DND-41 (cell line): ENCODE results near the gene CYP2F1.

ENCODE experiments used
- ATAC-seq: fragments of 200-7000 bp; cut with Tn5 transposase; 3 replicates; pipeline ENCODE4 v1.9.1; 2021; ENCODE audit warnings: low read depth; ENCODE audit not compliant: insufficient read depth
- DNase-seq: peaks from one replicate; pipeline ENCODE4 v3.0.0-alpha.2; 2020
- H2AFZ ChIP-seq: 2 replicates; pipeline ENCODE4 v1.6.0; 2012; ENCODE audit warnings: low read depth, low read length
- H3K27ac ChIP-seq: 2 replicates; pipeline ENCODE4 v1.5.1; 2012; ENCODE audit warnings: low read length, inconsistent platforms
- H3K27me3 ChIP-seq: fragments of 200-600 bp; sonication (generic); 2 replicates; pipeline ENCODE4 v1.6.0; 2012; ENCODE audit warnings: low read length, mild to moderate bottlenecking, inconsistent platforms; ENCODE audit not compliant: insufficient read depth, poor library complexity
- H3K36me3 ChIP-seq: 2 replicates; pipeline ENCODE4 v1.5.1; 2012; ENCODE audit warnings: low read length, inconsistent platforms; ENCODE audit not compliant: insufficient read depth
- H3K4me1 ChIP-seq: 2 replicates; pipeline ENCODE4 v1.5.1; 2012; ENCODE audit warnings: mild to moderate bottlenecking, low read length; ENCODE audit not compliant: insufficient read depth
- H3K4me2 ChIP-seq: 2 replicates; pipeline ENCODE4 v1.6.0; 2012; ENCODE audit warnings: mild to moderate bottlenecking, moderate library complexity, low read length, inconsistent platforms; ENCODE audit not compliant: insufficient read depth
- H3K4me3 ChIP-seq, 2 experiments: fragments of 200-600 bp in 1 of 2; shearing (Covaris generic) in 1 of 2; 2 replicates each; pipeline ENCODE4 v1.5.1; 2012 to 2016; ENCODE audit warnings: inconsistent platforms in 2 of 2, low read length in 2 of 2, mild to moderate bottlenecking in 2 of 2, low read depth in 1 of 2, moderate library complexity in 1 of 2
- H3K79me2 ChIP-seq: 2 replicates; pipeline ENCODE4 v1.6.0; 2012; ENCODE audit warnings: low read length, inconsistent platforms; ENCODE audit not compliant: insufficient read depth
- H3K9ac ChIP-seq: 2 replicates; pipeline ENCODE4 v1.6.0; 2012; ENCODE audit warnings: low read depth, mild to moderate bottlenecking, inconsistent platforms, low read length, moderate library complexity
- H3K9me3 ChIP-seq: 2 replicates; pipeline ENCODE4 v1.5.1; 2012; ENCODE audit warnings: low read length, moderate library complexity, mild to moderate bottlenecking, inconsistent platforms; ENCODE audit not compliant: insufficient read depth, severe bottlenecking
- H4K20me1 ChIP-seq: 2 replicates; pipeline ENCODE4 v1.6.0; 2012; ENCODE audit warnings: low read length; ENCODE audit not compliant: insufficient read depth
- EZH2 ChIP-seq: IDR thresholded peaks from 3 replicates; pipeline ENCODE4 v1.6.1; 2012; ENCODE audit warnings: borderline replicate concordance, low read depth, mild to moderate bottlenecking, moderate library complexity, low read length, inconsistent platforms; ENCODE audit not compliant: severe bottlenecking
- TF ChIP-seq, protein P1 (sequence below): IDR thresholded peaks from 2 replicates; pipeline ENCODE4 v1.5.1; 2012; ENCODE audit warnings: borderline replicate concordance, low read length, moderate library complexity, mild to moderate bottlenecking; ENCODE audit not compliant: poor library complexity, severe bottlenecking; ENCODE audit errors: extremely low read depth

The CYP2F1 gene

DNA sequence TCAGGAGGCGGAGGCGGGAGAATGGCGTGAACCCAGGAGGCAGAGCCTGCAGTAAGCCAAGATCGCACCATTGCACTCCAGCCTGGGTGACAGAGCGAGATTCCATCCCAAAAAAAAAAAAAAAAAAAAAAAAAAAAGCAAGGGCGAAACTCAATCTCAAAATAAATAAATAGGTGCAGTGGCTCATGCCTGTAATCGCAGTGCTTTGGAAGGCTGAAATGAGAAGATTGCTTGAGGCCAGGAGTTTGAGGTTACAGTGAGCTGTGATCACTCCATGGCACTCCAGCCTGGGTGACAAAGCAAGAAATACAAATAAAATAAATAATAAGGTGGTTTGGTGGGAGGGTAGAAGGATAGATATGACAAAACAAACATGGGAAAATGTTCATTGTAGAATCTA, 39.8 kb downstream of the CYP2F1 start:
- no peaks in the 10 kb centered on the region for H3K9me3 ChIP-seq
- no peaks in the 10 kb centered on the region for H3K27me3 ChIP-seq
- H3K27ac ChIP-seq, result no peak overlapping the region
- H3K4me3 ChIP-seq, result no peak overlapping the region
- no peaks in the 10 kb centered on the region for H3K4me1 ChIP-seq
- TF ChIP-seq, protein P1, sequence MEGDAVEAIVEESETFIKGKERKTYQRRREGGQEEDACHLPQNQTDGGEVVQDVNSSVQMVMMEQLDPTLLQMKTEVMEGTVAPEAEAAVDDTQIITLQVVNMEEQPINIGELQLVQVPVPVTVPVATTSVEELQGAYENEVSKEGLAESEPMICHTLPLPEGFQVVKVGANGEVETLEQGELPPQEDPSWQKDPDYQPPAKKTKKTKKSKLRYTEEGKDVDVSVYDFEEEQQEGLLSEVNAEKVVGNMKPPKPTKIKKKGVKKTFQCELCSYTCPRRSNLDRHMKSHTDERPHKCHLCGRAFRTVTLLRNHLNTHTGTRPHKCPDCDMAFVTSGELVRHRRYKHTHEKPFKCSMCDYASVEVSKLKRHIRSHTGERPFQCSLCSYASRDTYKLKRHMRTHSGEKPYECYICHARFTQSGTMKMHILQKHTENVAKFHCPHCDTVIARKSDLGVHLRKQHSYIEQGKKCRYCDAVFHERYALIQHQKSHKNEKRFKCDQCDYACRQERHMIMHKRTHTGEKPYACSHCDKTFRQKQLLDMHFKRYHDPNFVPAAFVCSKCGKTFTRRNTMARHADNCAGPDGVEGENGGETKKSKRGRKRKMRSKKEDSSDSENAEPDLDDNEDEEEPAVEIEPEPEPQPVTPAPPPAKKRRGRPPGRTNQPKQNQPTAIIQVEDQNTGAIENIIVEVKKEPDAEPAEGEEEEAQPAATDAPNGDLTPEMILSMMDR, result no peak
- TF ChIP-seq EZH2, result no peak
- H3K36me3 ChIP-seq, result no peaks in the 10 kb centered on the region
- ATAC-seq, result no peak
- no peak overlapping the region for H3K9ac ChIP-seq
- H3K4me2 ChIP-seq, result no peak overlapping the region
- DNase-seq, result no peak
- no peak overlapping the region for H2AFZ ChIP-seq
- H3K79me2 ChIP-seq, result no peaks in the 10 kb centered on the region
- H4K20me1 ChIP-seq, result no peaks in the 10 kb centered on the region

DNA sequence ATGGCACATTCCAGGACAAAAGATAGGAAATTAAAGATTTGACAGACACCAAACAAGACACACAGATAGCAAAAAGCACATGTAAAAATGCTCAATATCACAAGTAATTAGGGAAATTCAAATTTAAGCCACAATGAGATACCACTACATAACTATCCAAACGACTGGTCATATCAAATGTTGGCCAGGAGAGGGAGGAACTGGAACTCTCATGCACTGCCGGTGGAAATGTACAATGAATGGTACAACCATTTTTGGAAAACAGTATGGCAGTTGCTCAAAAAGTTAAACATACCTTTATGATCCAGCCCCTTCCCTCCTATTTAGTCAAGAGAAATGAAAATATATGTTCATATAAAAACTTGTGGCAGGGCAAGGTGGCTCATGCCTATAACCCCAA, 42.0 kb downstream of the CYP2F1 start:
- H3K27me3 ChIP-seq, result no peaks in the 10 kb centered on the region
- DNase-seq (no peak), ATAC-seq (no peak)
- H3K4me1 ChIP-seq, result no peaks in the 10 kb centered on the region
- no peak overlapping the region for H3K27ac ChIP-seq
- TF ChIP-seq, protein P1, result no peak
- no peak for TF ChIP-seq EZH2
- H3K9ac ChIP-seq, result no peak overlapping the region
- no peaks in the 10 kb centered on the region for H3K36me3 ChIP-seq
- no peaks in the 10 kb centered on the region for H3K79me2 ChIP-seq
- H4K20me1 ChIP-seq, result no peaks in the 10 kb centered on the region
- no peak overlapping the region for H3K4me2 ChIP-seq
- H2AFZ ChIP-seq, result no peak overlapping the region
- H3K9me3 ChIP-seq, result no peaks in the 10 kb centered on the region
- no peak overlapping the region for H3K4me3 ChIP-seq

DNA sequence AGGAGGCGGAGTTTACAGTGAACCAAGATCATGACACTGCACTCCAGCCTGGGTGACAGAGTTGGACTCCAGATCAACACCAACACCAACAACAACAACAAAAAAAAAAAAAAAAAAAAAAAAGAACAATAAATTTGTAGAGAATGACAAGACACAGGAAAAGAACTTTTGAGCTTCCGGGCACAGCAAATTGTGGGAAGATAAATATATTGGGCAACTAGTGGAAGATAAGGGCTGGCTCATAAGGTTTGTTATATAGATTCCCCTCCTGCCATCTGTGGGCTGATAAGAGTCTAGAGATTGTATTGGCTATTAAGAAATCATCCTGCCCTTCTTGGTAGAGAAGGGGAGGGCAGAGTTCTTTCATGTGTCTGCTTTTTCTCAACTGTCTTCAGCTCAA, 45.6 kb downstream of the CYP2F1 start:
- ATAC-seq, result no peak
- TF ChIP-seq, protein P1, result no peak
- TF ChIP-seq EZH2, result no peak
- Histone ChIP-seq H3K27ac (no peak overlapping the region), H3K4me1 (no peaks in the 10 kb centered on the region), H4K20me1 (no peaks in the 10 kb centered on the region), H3K9ac (no peak overlapping the region), H3K4me2 (no peak overlapping the region), H3K4me3 (no peak overlapping the region), H3K27me3 (no peaks in the 10 kb centered on the region), H2AFZ (no peak overlapping the region), H3K36me3 (no peaks in the 10 kb centered on the region), H3K9me3 (no peaks in the 10 kb centered on the region), H3K79me2 (no peaks in the 10 kb centered on the region)
- no peak for DNase-seq

DNA sequence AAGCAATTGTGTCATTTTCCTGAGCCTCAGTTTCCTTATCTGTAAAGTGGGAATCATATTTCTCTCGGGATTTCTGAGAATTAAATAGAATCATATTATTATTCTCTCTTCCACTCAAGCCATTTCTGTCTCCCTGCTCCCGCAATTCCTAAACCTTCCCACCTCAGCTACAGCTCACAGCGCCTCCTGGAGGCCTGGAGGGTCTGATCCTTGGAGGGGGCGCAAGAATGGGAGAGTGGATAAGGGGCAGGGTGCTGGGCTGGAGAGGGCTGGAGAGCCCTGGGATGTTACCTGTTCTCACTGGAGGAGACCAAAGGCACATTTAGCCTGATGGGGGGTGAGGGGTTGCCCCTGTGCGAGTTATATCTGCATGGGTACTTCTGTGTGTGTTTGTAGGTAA, 47.7 kb downstream of the CYP2F1 start:
- Histone ChIP-seq H3K4me2 (no peak overlapping the region), H2AFZ (no peak overlapping the region), H3K36me3 (no peaks in the 10 kb centered on the region), H3K27me3 (no peaks in the 10 kb centered on the region), H3K9me3 (no peaks in the 10 kb centered on the region), H3K4me1 (no peaks in the 10 kb centered on the region), H3K79me2 (no peaks in the 10 kb centered on the region), H3K4me3 (no peak overlapping the region), H3K27ac (no peak overlapping the region), H3K9ac (no peak overlapping the region), H4K20me1 (no peaks in the 10 kb centered on the region)
- ATAC-seq (no peak), DNase-seq (no peak)
- no peak for TF ChIP-seq EZH2
- TF ChIP-seq, protein P1, result peak; percentile 55
